Lung (tissue), 12 donors: ENCODE results near the gene ECHDC1. TPM values are rescaled to one million over a fixed set of nuclear protein-coding genes. Genes with fewer than 3 reads are reported as not detected.
A peak's percentile ranks its signal among the peaks of the same experiment; 100 is the strongest.

Source experiments
- ATAC-seq: fragments of 200-7000 bp; cut with Tn5 transposase; one replicate; pipeline ENCODE4 v1.9.1; 2020; ENCODE audit warnings: moderate number of reproducible peaks; ENCODE audit not compliant: insufficient read depth, low FRiP score
- DNase-seq, 3 donors: peaks; one replicate each; pipeline ENCODE4 v3.0.0-alpha.2; 2013 to 2017
- H3K27ac ChIP-seq, 2 donors: one replicate each; pipeline ENCODE4 v1.5.1; 2013; ENCODE audit warnings: mild to moderate bottlenecking in 2 of 2, moderate library complexity in 2 of 2, control low read depth in 1 of 2, inconsistent platforms in 1 of 2, low read depth in 1 of 2, low read length in 1 of 2
- H3K27me3 ChIP-seq, 3 donors: one replicate each; pipeline ENCODE4 v1.5.1; 2013; ENCODE audit warnings: low read length in 2 of 3; ENCODE audit not compliant: control insufficient read depth in 3 of 3, insufficient read depth in 3 of 3
- H3K36me3 ChIP-seq, 4 donors: one replicate each; pipeline ENCODE4 v1.5.1; 2013; ENCODE audit warnings: low read length in 4 of 4, mild to moderate bottlenecking in 1 of 4, moderate library complexity in 1 of 4; ENCODE audit not compliant: control insufficient read depth in 4 of 4, insufficient read depth in 4 of 4
- H3K4me1 ChIP-seq, 5 donors: one replicate each; pipeline ENCODE4 v1.5.1; 2013; ENCODE audit warnings: low read length in 5 of 5, mild to moderate bottlenecking in 2 of 5, moderate library complexity in 1 of 5; ENCODE audit not compliant: control insufficient read depth in 5 of 5, insufficient read depth in 5 of 5
- H3K4me3 ChIP-seq: one replicate; pipeline ENCODE4 v1.5.1; 2013; ENCODE audit warnings: mild to moderate bottlenecking, control low read depth, moderate library complexity
- H3K9ac ChIP-seq, 2 donors: one replicate each; pipeline ENCODE4 v1.5.1; 2013; ENCODE audit warnings: low read length in 2 of 2, control low read depth in 1 of 2; ENCODE audit not compliant: insufficient read depth in 1 of 2
- H3K9me3 ChIP-seq, 4 donors: one replicate each; pipeline ENCODE4 v1.5.1; 2013; ENCODE audit warnings: low read length in 3 of 4, mild to moderate bottlenecking in 1 of 4, moderate library complexity in 1 of 4; ENCODE audit not compliant: control insufficient read depth in 4 of 4, insufficient read depth in 3 of 4
- WGBS, 2 donors: extraction: QIAGEN DNeasy Blood & Tissue Kit; methylation state at CpG; one replicate each; pipeline ENCODE4 v1.1.7; 2013; 5-methylcytosine and 5-hydroxymethylcytosine counted together
- polyA plus RNA-seq, 2 donors: library from polyadenylated mRNA; stranded (reverse); fragments of 200-250 nt; gene quantifications; one replicate each; pipeline ENCODE4 v1.2.1, GENCODE V29; 2013
- total RNA-seq, 2 donors: library from RNA; depleted of rRNA in 1 of 2; stranded (reverse); fragments of >200 nt in 1 of 2; gene quantifications; one replicate each; pipeline ENCODE4 v1.2.1, GENCODE V29; 2014 to 2021
- TF ChIP-seq, protein P1 (sequence below): IDR thresholded peaks from 2 replicates; pipeline ENCODE4 v1.5.1; 2012; ENCODE audit warnings: mild to moderate bottlenecking; ENCODE audit errors: control extremely low read depth, extremely low read depth
- donor health status: control.
- donor health status: control.
- donor health status: Bipolar disorder and iron deficiency.
- donor health status: healthy.
- donor health status: DM: yes; HTN: yes; CAD: no.

ECHDC1 gene
- total and polyA plus RNA-seq, 4 donors: 56.5 to 119 (median 81.4) TPM

- 0 to 1% methylated on average over 40 of the region's 40 CpGs for WGBS, 2 donors
- Histone ChIP-seq H3K9me3 (no peaks in the 10 kb centered on the region), H3K27ac (peak within 1 kb of the TSS; percentile 98 to 99), H3K36me3 (peaks cover 0 to 5% (median 0%) of the 10 kb centered on the region in 4 donors), H3K4me3 (peak within 1 kb of the TSS; percentile 87), H3K27me3 (no peaks in the 10 kb centered on the region), H3K9ac (peak within 1 kb of the TSS; percentile 97 to 99), H3K4me1 (peaks cover 0 to 61% (median 4%) of the 10 kb centered on the region in 5 donors)
- ATAC-seq (peak; percentile 93), DNase-seq (peak; percentile 87 to 95 (median 94))
- TF ChIP-seq, protein P1, sequence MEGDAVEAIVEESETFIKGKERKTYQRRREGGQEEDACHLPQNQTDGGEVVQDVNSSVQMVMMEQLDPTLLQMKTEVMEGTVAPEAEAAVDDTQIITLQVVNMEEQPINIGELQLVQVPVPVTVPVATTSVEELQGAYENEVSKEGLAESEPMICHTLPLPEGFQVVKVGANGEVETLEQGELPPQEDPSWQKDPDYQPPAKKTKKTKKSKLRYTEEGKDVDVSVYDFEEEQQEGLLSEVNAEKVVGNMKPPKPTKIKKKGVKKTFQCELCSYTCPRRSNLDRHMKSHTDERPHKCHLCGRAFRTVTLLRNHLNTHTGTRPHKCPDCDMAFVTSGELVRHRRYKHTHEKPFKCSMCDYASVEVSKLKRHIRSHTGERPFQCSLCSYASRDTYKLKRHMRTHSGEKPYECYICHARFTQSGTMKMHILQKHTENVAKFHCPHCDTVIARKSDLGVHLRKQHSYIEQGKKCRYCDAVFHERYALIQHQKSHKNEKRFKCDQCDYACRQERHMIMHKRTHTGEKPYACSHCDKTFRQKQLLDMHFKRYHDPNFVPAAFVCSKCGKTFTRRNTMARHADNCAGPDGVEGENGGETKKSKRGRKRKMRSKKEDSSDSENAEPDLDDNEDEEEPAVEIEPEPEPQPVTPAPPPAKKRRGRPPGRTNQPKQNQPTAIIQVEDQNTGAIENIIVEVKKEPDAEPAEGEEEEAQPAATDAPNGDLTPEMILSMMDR: peak; percentile 40
Measured at GRCh38 chr6:127266178-127266891, 77.1 kb downstream of the ECHDC1 start, which contains the start of gene RNF146. RNF146 (plus strand) TSS chr6:127266864; CDS start chr6:127280339, 13,475 bp downstream.

DNA sequence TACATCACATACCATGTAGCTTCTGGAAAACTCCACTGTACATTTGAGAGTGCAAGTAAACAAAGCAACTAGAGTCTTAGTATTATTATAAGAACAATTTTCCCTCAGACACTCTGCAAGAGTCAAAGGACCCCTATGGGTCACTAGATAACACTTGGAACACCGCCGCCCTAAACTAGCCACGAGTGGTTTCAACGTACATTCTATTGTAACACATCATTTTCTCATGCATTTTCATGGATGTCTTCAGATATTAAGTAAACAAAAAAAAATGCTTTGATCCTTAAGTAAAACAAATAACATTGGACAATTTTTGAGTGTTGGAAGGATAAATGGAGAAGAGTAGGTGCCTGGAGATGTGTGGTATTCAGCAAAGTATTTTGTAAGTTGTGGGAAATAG, 79.9 kb downstream of the ECHDC1 start:
- ATAC-seq (no peak), DNase-seq (peak; percentile 75 to 94 (median 92))
- Histone ChIP-seq H3K27me3 (no peaks in the 10 kb centered on the region), H3K9ac (no peak overlapping the region), H3K27ac (no peak overlapping the region), H3K9me3 (no peaks in the 10 kb centered on the region), H3K36me3 (peaks cover 0 to 5% (median 0%) of the 10 kb centered on the region in 4 donors), H3K4me3 (no peak overlapping the region), H3K4me1 (peaks cover 0 to 42% (median 0%) of the 10 kb centered on the region in 5 donors)
- TF ChIP-seq, protein P1: no peak
- WGBS, 2 donors: 59 to 61% methylated on average over 4 of the region's 4 CpGs

GRCh38 chr6:127262896-127263295, 80.5 kb downstream of the ECHDC1 start:
- Histone ChIP-seq H3K9me3 (no peaks in the 10 kb centered on the region), H3K36me3 (peaks cover 0 to 5% (median 0%) of the 10 kb centered on the region in 4 donors), H3K9ac (no peak overlapping the region), H3K4me1 (peaks cover 0 to 38% (median 0%) of the 10 kb centered on the region in 5 donors), H3K4me3 (no peak overlapping the region), H3K27ac (no peak overlapping the region), H3K27me3 (no peaks in the 10 kb centered on the region)
- peak in 2 of 3 donors; percentile 58 for DNase-seq
- no peak for ATAC-seq
- TF ChIP-seq, protein P1: no peak
- 58 to 64% methylated on average over 1 of the region's 1 CpG for WGBS, 2 donors
